Measurements from ENCODE around the gene HRC.
A peak's percentile ranks its signal among the peaks of the same experiment; 100 is the strongest.

The HRC gene

DNA sequence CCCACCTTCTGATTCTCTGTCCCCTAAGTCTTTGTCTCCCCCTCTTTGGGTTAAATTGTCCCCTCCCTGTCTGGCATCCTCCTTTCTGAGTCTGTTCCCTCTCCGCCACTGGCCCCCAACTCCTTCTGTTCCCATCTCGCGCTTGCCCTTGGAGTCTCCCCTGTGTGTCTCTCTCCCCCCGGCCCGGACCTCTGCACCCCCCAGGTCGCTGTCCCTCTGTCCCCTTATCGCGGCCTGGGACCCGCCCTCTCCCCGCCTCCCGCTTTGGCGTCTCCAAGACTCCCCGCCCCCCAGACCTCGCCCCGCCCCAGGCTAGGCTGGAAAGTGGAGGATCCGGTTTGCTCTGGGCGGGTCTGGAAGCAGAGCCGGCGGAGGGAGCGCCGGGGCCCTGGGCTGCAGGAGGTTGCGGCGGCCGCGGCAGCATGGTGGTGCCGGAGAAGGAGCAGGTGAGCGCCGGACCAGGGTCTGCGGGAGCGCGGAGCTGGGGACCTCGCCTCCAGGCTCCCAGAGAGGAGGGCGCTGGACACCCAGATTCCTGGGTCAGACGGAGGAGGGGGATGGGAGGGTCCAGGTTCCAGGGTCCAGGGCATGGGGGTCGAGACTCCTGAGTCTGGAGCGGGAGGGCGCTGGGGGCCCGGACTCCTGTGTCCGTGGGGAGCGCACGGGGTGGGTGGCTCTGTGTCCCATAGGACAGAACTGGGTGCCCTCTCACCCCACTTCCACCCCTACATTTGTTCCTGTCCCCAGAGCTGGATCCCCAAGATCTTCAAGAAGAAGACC, 2.4 kb upstream of the HRC start, which contains the start of gene TRPM4:
TRPM4 (plus strand) TSS at position 348 of the 780 bp plus-strand sequence; CDS start at position 423, 75 bp downstream.
- TF ChIP-seq, protein P1, sequence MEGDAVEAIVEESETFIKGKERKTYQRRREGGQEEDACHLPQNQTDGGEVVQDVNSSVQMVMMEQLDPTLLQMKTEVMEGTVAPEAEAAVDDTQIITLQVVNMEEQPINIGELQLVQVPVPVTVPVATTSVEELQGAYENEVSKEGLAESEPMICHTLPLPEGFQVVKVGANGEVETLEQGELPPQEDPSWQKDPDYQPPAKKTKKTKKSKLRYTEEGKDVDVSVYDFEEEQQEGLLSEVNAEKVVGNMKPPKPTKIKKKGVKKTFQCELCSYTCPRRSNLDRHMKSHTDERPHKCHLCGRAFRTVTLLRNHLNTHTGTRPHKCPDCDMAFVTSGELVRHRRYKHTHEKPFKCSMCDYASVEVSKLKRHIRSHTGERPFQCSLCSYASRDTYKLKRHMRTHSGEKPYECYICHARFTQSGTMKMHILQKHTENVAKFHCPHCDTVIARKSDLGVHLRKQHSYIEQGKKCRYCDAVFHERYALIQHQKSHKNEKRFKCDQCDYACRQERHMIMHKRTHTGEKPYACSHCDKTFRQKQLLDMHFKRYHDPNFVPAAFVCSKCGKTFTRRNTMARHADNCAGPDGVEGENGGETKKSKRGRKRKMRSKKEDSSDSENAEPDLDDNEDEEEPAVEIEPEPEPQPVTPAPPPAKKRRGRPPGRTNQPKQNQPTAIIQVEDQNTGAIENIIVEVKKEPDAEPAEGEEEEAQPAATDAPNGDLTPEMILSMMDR (IDR thresholded peaks at IDR 0.05; ENCODE audit: low read length), result no peak
- TF ChIP-seq EZH2 (optimal IDR thresholded peaks at IDR 0.05; ENCODE audit: low read depth, low read length) (no peak), EZH2phosphoT487 (IDR thresholded peaks at IDR 0.05; ENCODE audit: low read length) (no peak)
- peak within 1 kb of the TSS; percentile 52; the same call in 1 of the 2 replicates for H3K4me2 ChIP-seq (ENCODE audit: low read depth, low read length)
- no peaks in the 10 kb centered on the region for H3K4me1 ChIP-seq (ENCODE audit: low read length)
- no peak within 1 kb of the TSS for H3K27ac ChIP-seq (ENCODE audit: low read length)
- H3K79me2 ChIP-seq (ENCODE audit: low read length), result no peaks in the 10 kb centered on the region
- no peaks in the 10 kb centered on the region for H3K36me3 ChIP-seq (replicated peaks; ENCODE audit: insufficient read depth, low read length)
- H2AFZ ChIP-seq (ENCODE audit: low read length), result no peak within 1 kb of the TSS
- H3K9me2 ChIP-seq (replicated peaks; ENCODE audit: insufficient read depth, low read length), result no peaks in the 10 kb centered on the region
- no peak within 1 kb of the TSS for H3K9ac ChIP-seq (ENCODE audit: low read length)
- H3K4me3 ChIP-seq (ENCODE audit: low read length), result peak within 1 kb of the TSS; percentile 22; the same call in 1 of the 2 replicates
- no peaks in the 10 kb centered on the region for H4K20me1 ChIP-seq (ENCODE audit: insufficient read depth, low read length)
- H3K9me3 ChIP-seq (replicated peaks; ENCODE audit: insufficient read depth, low read length), result no peaks in the 10 kb centered on the region
- H3K27me3 ChIP-seq (replicated peaks; ENCODE audit: insufficient read depth, low read length), result peaks cover 77% of the 10 kb centered on the region
- no peak for DNase-seq
- no peaks in the 10 kb centered on the region for H3F3A ChIP-seq (ENCODE audit: insufficient read depth, low read length)

DNA sequence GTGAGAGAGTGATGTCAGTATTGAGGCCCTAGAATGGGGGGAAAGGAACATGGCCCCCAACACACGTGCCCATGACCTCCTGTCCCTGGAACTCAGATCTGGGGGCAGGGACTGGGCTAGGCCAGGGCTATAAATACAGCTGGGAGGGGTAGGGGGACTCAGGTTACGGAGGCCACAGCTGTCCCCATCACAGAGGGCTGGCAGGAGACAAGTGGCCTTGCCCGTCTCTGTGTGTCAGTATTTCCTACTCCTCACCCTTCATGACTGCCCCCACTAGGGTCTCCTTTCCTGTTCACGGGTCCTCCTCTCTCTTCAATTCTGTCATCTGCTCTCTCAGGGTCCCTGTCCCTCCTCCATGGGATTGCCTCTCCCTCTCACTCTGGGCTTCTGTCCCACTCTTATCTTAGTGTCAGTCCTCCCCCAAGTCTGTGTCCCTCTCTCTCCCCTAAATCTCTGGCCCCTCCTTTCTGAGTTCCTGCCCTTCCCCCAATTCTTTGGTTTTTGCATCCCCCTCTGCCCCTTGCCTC, 687 bp upstream of the HRC start:
- no peaks in the 10 kb centered on the region for H4K20me1 ChIP-seq (ENCODE audit: insufficient read depth, low read length)
- no peak overlapping the region for H3K4me2 ChIP-seq (ENCODE audit: low read depth, low read length)
- H3F3A ChIP-seq (ENCODE audit: insufficient read depth, low read length), result no peaks in the 10 kb centered on the region
- H3K4me1 ChIP-seq (ENCODE audit: low read length), result no peaks in the 10 kb centered on the region
- H3K79me2 ChIP-seq (ENCODE audit: low read length), result no peaks in the 10 kb centered on the region
- H3K27me3 ChIP-seq (replicated peaks; ENCODE audit: insufficient read depth, low read length), result peaks cover 72% of the 10 kb centered on the region
- H3K9ac ChIP-seq (ENCODE audit: low read length), result no peak overlapping the region
- TF ChIP-seq EZH2 (optimal IDR thresholded peaks at IDR 0.05; ENCODE audit: low read depth, low read length) (no peak), EZH2phosphoT487 (IDR thresholded peaks at IDR 0.05; ENCODE audit: low read length) (no peak)
- TF ChIP-seq, protein P1 (IDR thresholded peaks at IDR 0.05; ENCODE audit: low read length), result no peak
- no peaks in the 10 kb centered on the region for H3K9me2 ChIP-seq (replicated peaks; ENCODE audit: insufficient read depth, low read length)
- H3K4me3 ChIP-seq (ENCODE audit: low read length), result no peak overlapping the region
- H2AFZ ChIP-seq (ENCODE audit: low read length), result no peak overlapping the region
- no peaks in the 10 kb centered on the region for H3K9me3 ChIP-seq (replicated peaks; ENCODE audit: insufficient read depth, low read length)
- H3K27ac ChIP-seq (ENCODE audit: low read length), result no peak overlapping the region
- DNase-seq, result no peak
- no peaks in the 10 kb centered on the region for H3K36me3 ChIP-seq (replicated peaks; ENCODE audit: insufficient read depth, low read length)

DNA sequence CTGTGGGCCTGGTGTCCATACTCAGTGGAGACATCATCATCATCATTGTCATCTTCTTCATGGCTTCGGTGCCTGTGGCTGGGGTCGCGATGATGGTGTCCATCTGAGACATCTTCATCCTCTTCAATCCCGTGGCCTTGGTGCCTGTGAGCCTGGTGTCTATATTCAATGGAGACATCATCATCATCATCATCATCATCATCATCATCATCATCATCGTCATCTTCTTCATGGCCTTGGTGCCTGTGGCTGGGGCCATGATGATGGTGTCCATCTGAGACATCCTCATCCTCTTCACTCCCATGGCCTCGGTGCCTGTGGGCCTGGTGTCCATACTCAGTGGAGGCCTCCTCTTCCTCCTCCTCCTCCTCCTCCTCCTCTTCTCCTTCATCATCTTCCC, 917 bp downstream of the HRC start:
- H3K4me3 ChIP-seq (ENCODE audit: low read length), result no peak overlapping the region
- H3K9me3 ChIP-seq (replicated peaks; ENCODE audit: insufficient read depth, low read length), result no peaks in the 10 kb centered on the region
- no peak for DNase-seq
- no peak overlapping the region for H2AFZ ChIP-seq (ENCODE audit: low read length)
- no peaks in the 10 kb centered on the region for H3K9me2 ChIP-seq (replicated peaks; ENCODE audit: insufficient read depth, low read length)
- H3K9ac ChIP-seq (ENCODE audit: low read length), result no peak overlapping the region
- no peaks in the 10 kb centered on the region for H4K20me1 ChIP-seq (ENCODE audit: insufficient read depth, low read length)
- no peaks in the 10 kb centered on the region for H3K36me3 ChIP-seq (replicated peaks; ENCODE audit: insufficient read depth, low read length)
- H3F3A ChIP-seq (ENCODE audit: insufficient read depth, low read length), result no peaks in the 10 kb centered on the region
- no peak overlapping the region for H3K27ac ChIP-seq (ENCODE audit: low read length)
- H3K27me3 ChIP-seq (replicated peaks; ENCODE audit: insufficient read depth, low read length), result peaks cover 63% of the 10 kb centered on the region
- TF ChIP-seq EZH2phosphoT487 (IDR thresholded peaks at IDR 0.05; ENCODE audit: low read length), result no peak
- TF ChIP-seq EZH2 (optimal IDR thresholded peaks at IDR 0.05; ENCODE audit: low read depth, low read length), result no peak
- TF ChIP-seq, protein P1 (IDR thresholded peaks at IDR 0.05; ENCODE audit: low read length), result no peak
- peaks cover 5% of the 10 kb centered on the region; the same call in 1 of the 2 replicates for H3K4me1 ChIP-seq (ENCODE audit: low read length)
- no peaks in the 10 kb centered on the region for H3K79me2 ChIP-seq (ENCODE audit: low read length)
- no peak overlapping the region for H3K4me2 ChIP-seq (ENCODE audit: low read depth, low read length)

Data from MM.1S (cell line).